K562 (cell line): Measurements from ENCODE around the gene ADAT3. TPM values are rescaled to one million over a fixed set of nuclear protein-coding genes. Genes with fewer than 3 reads are reported as not detected.

Experiments
- ARID1B ChIP-seq: fragments of 450-650 bp; IDR thresholded peaks from 2 replicates; pipeline ENCODE4 v1.6.1; 2016; ENCODE audit warnings: antibody characterized with exemption, mild to moderate bottlenecking, inconsistent platforms
- HINFP ChIP-seq: fragments of 450-650 bp; conservative IDR thresholded peaks from 2 replicates; pipeline ENCODE4 v1.6.1; 2016; ENCODE audit warnings: missing genetic modification characterization, low read depth, mild to moderate bottlenecking, control low read depth, missing compliant biosample characterization
- HNRNPH1 ChIP-seq: fragments of 200-400 bp; formaldehyde crosslinking; optimal IDR thresholded peaks from 2 replicates; pipeline ENCODE3; 2017; ENCODE audit warnings: low read depth, mild to moderate bottlenecking, low read length, moderate library complexity
- PHF21A ChIP-seq: fragments of 450-650 bp; IDR thresholded peaks from 2 replicates; pipeline ENCODE4 v1.6.1; 2017; ENCODE audit warnings: low read depth, borderline replicate concordance
- PHTF2 ChIP-seq: fragments of 250-450 bp; sonication (Bioruptor Pico); IDR thresholded peaks from 2 replicates; pipeline ENCODE4 v1.5.0; 2021; ENCODE audit warnings: mild to moderate bottlenecking
- RBBP5 ChIP-seq: fragments of 200-600 bp; sonication (generic); IDR thresholded peaks from 2 replicates; pipeline ENCODE4 v1.6.1; 2012; ENCODE audit warnings: borderline replicate concordance, mild to moderate bottlenecking, low read length, control low read depth, inconsistent platforms; ENCODE audit not compliant: insufficient read depth, poor library complexity, severe bottlenecking
- RBM22 ChIP-seq: fragments of 200-400 bp; formaldehyde crosslinking; IDR thresholded peaks from 2 replicates; pipeline ENCODE4 v1.6.1; 2018; ENCODE audit warnings: low read length, low read depth; ENCODE audit not compliant: poor library complexity, severe bottlenecking
- RBM25 ChIP-seq: fragments of 200-400 bp; formaldehyde crosslinking; IDR thresholded peaks from 2 replicates; pipeline ENCODE4 v1.6.1; 2018; ENCODE audit warnings: low read length, low read depth, moderate library complexity; ENCODE audit not compliant: severe bottlenecking
- RFX5 ChIP-seq: IDR thresholded peaks from 2 replicates; pipeline ENCODE4 v1.6.1; 2011; ENCODE audit warnings: low read depth, mild to moderate bottlenecking, improper control_type of control experiment, low read length
- SNRNP70 ChIP-seq: fragments of 200-400 bp; formaldehyde crosslinking; optimal IDR thresholded peaks from 2 replicates; pipeline ENCODE3; 2017; ENCODE audit warnings: low read depth, low read length
- SREBF1 ChIP-seq: fragments of 150-350 bp; IDR thresholded peaks from 2 replicates; pipeline ENCODE4 v1.6.1; 2014; ENCODE audit warnings: antibody characterized with exemption, low read depth, low read length, borderline replicate concordance
- U2AF1 ChIP-seq: fragments of 200-400 bp; formaldehyde crosslinking; optimal IDR thresholded peaks from 2 replicates; pipeline ENCODE3; 2017; ENCODE audit warnings: mild to moderate bottlenecking, low read depth, low read length, moderate library complexity
- ZFP1 ChIP-seq: fragments of 450-650 bp; formaldehyde crosslinking; IDR thresholded peaks from 2 replicates; pipeline ENCODE4 v1.4.0; 2020; ENCODE audit warnings: mild to moderate bottlenecking, mixed read lengths
- ZNF277 ChIP-seq: fragments of 250-450 bp; sonication (Bioruptor Pico); IDR thresholded peaks from 2 replicates; pipeline ENCODE4 v1.8.0; 2022; ENCODE audit warnings: inconsistent platforms, mild to moderate bottlenecking, moderate library complexity, borderline replicate concordance
- ZNF316 ChIP-seq: fragments of 450-650 bp; IDR thresholded peaks from 2 replicates; pipeline ENCODE4 v1.6.1; 2016
- ZNF785 ChIP-seq: fragments of 250-450 bp; sonication (Bioruptor Pico); IDR thresholded peaks from 2 replicates; pipeline ENCODE4 v1.4.0; 2020; ENCODE audit warnings: mild to moderate bottlenecking
- polyA plus RNA-seq, 8 experiments: library from polyadenylated mRNA; depleted of rRNA in 4 of 8; stranded (reverse) in 5 of 8; unstranded in 3 of 8; fragments of >200 nt; fragmentation: Nextera tagmentation in 2 of 8; fragmentation: Illumina TruSeq in 1 of 8; extraction: Ambion mirVana in 2 of 8; extraction: Trizol in 1 of 8; gene quantifications; 2 replicates each; pipeline versions ENCODE4 v1.2.1 to v1.2.3, GENCODE V29; 2011 to 2014; ENCODE audit warnings: inconsistent platforms in 1 of 8, missing spikeins in 1 of 8
- total RNA-seq, 7 experiments: library from RNA; depleted of rRNA in 6 of 7; stranded (reverse); fragments of >200 nt in 6 of 7; fragmentation: Illumina TruSeq in 2 of 7; extraction: Trizol in 2 of 7; gene quantifications; 2 replicates each; pipeline versions ENCODE4 v1.2.1 to v1.2.3, GENCODE V29; 2011 to 2021; ENCODE audit warnings: low replicate concordance in 1 of 7
- TF ChIP-seq, protein P1 (sequence below): sonication (generic); formaldehyde crosslinking; IDR thresholded peaks from 2 replicates; pipeline ENCODE4 v1.8.1; 2023; ENCODE audit warnings: missing genetic modification reagents, mild to moderate bottlenecking, borderline replicate concordance
- TF ChIP-seq, protein P2 (sequence below), 2 experiments: fragments of 450-650 bp in 1 of 2; sonication (generic) in 1 of 2; formaldehyde crosslinking; conservative IDR thresholded peaks; 2 replicates each; pipeline versions ENCODE4 v1.4.0 to v1.8.1; 2020 to 2022; ENCODE audit warnings: mild to moderate bottlenecking in 1 of 2, missing genetic modification reagents in 1 of 2

The ADAT3 gene
- total and polyA plus RNA-seq, 9 of the 15 experiments (the other 6 are each of a cell fraction or from before 2014, with no cell fraction given): 0.67 to 15.6 (median 7.8) TPM; not detected in 4

DNA sequence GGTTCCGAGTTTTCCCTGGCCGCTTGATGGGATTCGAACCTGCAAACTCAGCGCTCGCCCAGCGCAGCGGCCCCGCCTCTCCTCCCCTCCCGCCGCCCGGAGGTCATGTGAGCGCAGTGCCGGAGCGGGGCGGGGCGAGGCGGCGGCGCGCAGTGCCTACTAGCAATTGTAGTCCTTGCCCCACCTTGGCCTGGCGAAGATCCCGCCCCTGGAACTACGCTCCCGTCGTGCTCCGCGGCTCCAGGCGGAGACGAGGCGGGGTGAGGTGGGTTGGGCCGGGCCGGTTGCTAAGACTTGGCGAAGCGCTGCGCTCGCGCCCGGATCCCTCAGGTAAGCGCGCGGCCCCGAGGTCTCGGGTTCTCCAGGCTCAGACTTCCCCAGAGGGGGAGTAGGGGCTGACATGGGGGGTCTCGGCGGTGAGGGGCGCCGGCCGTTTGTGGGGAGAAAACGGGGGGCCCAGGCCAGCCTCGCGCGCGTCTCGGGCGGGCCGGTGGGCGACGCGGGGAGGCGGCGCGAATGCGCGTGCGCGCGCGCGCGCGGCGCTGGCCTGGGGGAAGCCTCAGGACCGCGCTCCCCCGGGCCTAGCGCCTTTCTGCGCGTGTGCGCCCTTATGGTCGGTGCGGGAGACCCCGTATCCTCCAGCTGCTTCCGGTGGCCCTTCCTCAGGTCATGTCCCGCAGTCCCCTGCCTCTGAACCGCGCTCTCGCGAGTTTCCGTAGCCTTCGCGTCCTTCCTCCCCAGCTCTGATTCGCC lies at the start of gene ADAT3, which contains the start of gene SCAMP4 (continued):
- TF ChIP-seq HINFP (no peak), PHTF2 (CRISPR knock-in tag) (no peak), RBM22 (no peak), ZNF785 (CRISPR knock-in tag) (no peak), ZFP1 (CRISPR knock-in tag) (no peak), RBM25 (peak; percentile 5), PHF21A (peak; percentile 10; the same call in 1 of the 2 replicates), RBBP5 (peak; percentile 73), RFX5 (no peak), SREBF1 (0 out of 2 replicates have a peak, but pooled peaks have one; percentile 20), SNRNP70 (no peak), ZNF277 (no peak), HNRNPH1 (no peak), ZNF316 (0 out of 2 replicates have a peak, but pooled peaks have one; percentile 24), U2AF1 (no peak), ARID1B (0 out of 2 replicates have a peak, but pooled peaks have one; percentile 15)
- TF ChIP-seq, protein P1, sequence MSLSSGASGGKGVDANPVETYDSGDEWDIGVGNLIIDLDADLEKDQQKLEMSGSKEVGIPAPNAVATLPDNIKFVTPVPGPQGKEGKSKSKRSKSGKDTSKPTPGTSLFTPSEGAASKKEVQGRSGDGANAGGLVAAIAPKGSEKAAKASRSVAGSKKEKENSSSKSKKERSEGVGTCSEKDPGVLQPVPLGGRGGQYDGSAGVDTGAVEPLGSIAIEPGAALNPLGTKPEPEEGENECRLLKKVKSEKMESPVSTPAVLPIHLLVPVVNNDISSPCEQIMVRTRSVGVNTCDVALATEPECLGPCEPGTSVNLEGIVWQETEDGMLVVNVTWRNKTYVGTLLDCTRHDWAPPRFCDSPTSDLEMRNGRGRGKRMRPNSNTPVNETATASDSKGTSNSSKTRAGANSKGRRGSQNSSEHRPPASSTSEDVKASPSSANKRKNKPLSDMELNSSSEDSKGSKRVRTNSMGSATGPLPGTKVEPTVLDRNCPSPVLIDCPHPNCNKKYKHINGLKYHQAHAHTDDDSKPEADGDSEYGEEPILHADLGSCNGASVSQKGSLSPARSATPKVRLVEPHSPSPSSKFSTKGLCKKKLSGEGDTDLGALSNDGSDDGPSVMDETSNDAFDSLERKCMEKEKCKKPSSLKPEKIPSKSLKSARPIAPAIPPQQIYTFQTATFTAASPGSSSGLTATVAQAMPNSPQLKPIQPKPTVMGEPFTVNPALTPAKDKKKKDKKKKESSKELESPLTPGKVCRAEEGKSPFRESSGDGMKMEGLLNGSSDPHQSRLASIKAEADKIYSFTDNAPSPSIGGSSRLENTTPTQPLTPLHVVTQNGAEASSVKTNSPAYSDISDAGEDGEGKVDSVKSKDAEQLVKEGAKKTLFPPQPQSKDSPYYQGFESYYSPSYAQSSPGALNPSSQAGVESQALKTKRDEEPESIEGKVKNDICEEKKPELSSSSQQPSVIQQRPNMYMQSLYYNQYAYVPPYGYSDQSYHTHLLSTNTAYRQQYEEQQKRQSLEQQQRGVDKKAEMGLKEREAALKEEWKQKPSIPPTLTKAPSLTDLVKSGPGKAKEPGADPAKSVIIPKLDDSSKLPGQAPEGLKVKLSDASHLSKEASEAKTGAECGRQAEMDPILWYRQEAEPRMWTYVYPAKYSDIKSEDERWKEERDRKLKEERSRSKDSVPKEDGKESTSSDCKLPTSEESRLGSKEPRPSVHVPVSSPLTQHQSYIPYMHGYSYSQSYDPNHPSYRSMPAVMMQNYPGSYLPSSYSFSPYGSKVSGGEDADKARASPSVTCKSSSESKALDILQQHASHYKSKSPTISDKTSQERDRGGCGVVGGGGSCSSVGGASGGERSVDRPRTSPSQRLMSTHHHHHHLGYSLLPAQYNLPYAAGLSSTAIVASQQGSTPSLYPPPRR (CRISPR knock-in tag): no peak
- TF ChIP-seq, protein P2, sequence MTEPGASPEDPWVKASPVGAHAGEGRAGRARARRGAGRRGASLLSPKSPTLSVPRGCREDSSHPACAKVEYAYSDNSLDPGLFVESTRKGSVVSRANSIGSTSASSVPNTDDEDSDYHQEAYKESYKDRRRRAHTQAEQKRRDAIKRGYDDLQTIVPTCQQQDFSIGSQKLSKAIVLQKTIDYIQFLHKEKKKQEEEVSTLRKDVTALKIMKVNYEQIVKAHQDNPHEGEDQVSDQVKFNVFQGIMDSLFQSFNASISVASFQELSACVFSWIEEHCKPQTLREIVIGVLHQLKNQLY (CRISPR knock-in tag; conservative IDR thresholded peaks at IDR 0.05): no peak
